Panc1 (cell line): Measurements from ENCODE around the gene RPL7A. TPM values are rescaled to one million over a fixed set of nuclear protein-coding genes. Genes with fewer than 3 reads are reported as not detected.

Experiments
- ATAC-seq: fragments of 200-7000 bp; cut with Tn5 transposase; 2 replicates; pipeline ENCODE4 v1.9.1; 2020; ENCODE audit warnings: mild to moderate bottlenecking, moderate library complexity
- BruUV-seq: library from RNA; stranded (reverse); fragments of 400-500 nt; replicated peaks from 2 replicates; lab custom pipeline; 2021; lab: Mats Ljungman, UMichigan
- CTCF ChIA-PET: fragments of 300-600 bp; sonication (Branson Sonifier 250); formaldehyde crosslinking; loops from one replicate; lab custom pipeline; 2022; ENCODE audit warnings: antibody characterized with exemption; lab: Charles Lee
- POLR2A ChIA-PET: fragments of 300-600 bp; sonication (Branson Sonifier 250); formaldehyde crosslinking; loops from one replicate; lab custom pipeline; 2022; ENCODE audit warnings: antibody characterized with exemption; lab: Charles Lee
- DNase-seq: peaks from one replicate; pipeline ENCODE4 v3.0.0-alpha.2; 2010; ENCODE audit warnings: low read depth, low spot score
- H3K27ac ChIP-seq: 2 replicates; pipeline ENCODE4 v1.5.1; 2011; ENCODE audit warnings: mild to moderate bottlenecking, low read length, inconsistent platforms
- H3K27me3 ChIP-seq: fragments of 200-500 bp; sonication (Bioruptor generic); 2 replicates; pipeline ENCODE4 v1.6.0; 2014; ENCODE audit warnings: low read length, inconsistent platforms; ENCODE audit not compliant: control insufficient read depth, insufficient read depth
- H3K36me3 ChIP-seq: fragments of 200-500 bp; sonication (Bioruptor generic); 2 replicates; pipeline ENCODE4 v1.5.1; 2014; ENCODE audit warnings: inconsistent platforms, mild to moderate bottlenecking, low read length, moderate library complexity; ENCODE audit not compliant: control insufficient read depth, insufficient read depth
- H3K4me1 ChIP-seq: 2 replicates; pipeline ENCODE4 v1.5.1; 2011; ENCODE audit warnings: inconsistent platforms, mild to moderate bottlenecking, low read length, moderate library complexity; ENCODE audit not compliant: control insufficient read depth, insufficient read depth
- H3K4me3 ChIP-seq, 2 experiments: 2 replicates each; pipeline ENCODE4 v1.5.1; 2011 to 2012; ENCODE audit warnings: low read depth in 2 of 2, low read length in 2 of 2, mild to moderate bottlenecking in 2 of 2, inconsistent platforms in 1 of 2, moderate library complexity in 1 of 2
- H3K9me3 ChIP-seq: fragments of 200-500 bp; sonication (Bioruptor generic); 2 replicates; pipeline ENCODE4 v1.5.1; 2014; ENCODE audit warnings: low read depth, mild to moderate bottlenecking, inconsistent platforms, low read length, moderate library complexity; ENCODE audit not compliant: control insufficient read depth, insufficient read depth
- POLR2AphosphoS5 ChIP-seq: IDR thresholded peaks from 2 replicates; pipeline ENCODE4 v1.6.1; 2012; ENCODE audit warnings: mild to moderate bottlenecking, low read depth, low read length, moderate library complexity
- SIN3A ChIP-seq: IDR thresholded peaks from 2 replicates; pipeline ENCODE4 v1.6.1; 2012; ENCODE audit warnings: low read depth, mild to moderate bottlenecking, low read length, moderate library complexity, borderline replicate concordance; ENCODE audit not compliant: insufficient read depth
- TCF7L2 ChIP-seq: IDR thresholded peaks from 2 replicates; pipeline ENCODE4 v1.6.1; 2011; ENCODE audit warnings: mild to moderate bottlenecking, low read depth, low read length, inconsistent platforms
- in situ Hi-C: cut with HindIII; loops from 2 replicates; pipeline ENCODE4 v1.10.0; 2016; ENCODE audit warnings: low sequenced_read_pairs, low pct_unique_long_range_greater_than_20kb
- intact Hi-C: fragments of 100-400 bp; cut with micrococcal nuclease; formaldehyde crosslinking; loops from one replicate; pipeline ENCODE4 v1.10.0; 2022; ENCODE audit not compliant: unreplicated experiment
- total RNA-seq: library from RNA; stranded (reverse); gene quantifications from one replicate; pipeline ENCODE4 v1.2.1, GENCODE V29; 2021; ENCODE audit not compliant: unreplicated experiment
- TF ChIP-seq, protein P1 (sequence below): fragments of 450-650 bp; IDR thresholded peaks from 2 replicates; pipeline ENCODE4 v1.5.1; 2017; ENCODE audit warnings: mild to moderate bottlenecking
- TF ChIP-seq, protein P2 (sequence below), 2 experiments: IDR thresholded peaks; 2 replicates each; pipeline ENCODE4 v1.6.1; 2011 to 2012; ENCODE audit warnings: low read depth in 2 of 2, control low read depth in 1 of 2, low read length in 1 of 2, mild to moderate bottlenecking in 1 of 2, moderate library complexity in 1 of 2; ENCODE audit not compliant: insufficient read depth in 1 of 2

Gene RPL7A
- total RNA-seq, 1 experiment from 2014 or later: 1,104 TPM

DNA sequence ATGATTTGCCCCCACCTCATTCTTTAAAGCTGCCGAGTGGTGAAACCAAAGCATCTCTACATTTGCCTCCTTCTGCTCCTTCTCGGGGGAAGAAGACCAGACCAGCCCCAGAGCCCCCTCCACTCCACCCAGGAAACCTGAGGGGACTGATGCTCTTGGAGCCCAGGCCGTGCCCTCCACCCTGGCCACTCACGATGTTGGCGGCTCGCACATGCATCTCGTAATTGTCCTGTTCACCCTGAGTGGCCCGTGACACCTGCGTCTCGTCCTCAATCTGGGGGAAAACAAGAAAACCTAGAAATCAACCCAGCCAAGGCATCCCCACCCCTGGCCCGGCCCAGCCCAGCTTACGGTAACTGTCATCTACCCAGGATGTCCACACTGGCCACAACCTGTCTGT is 3.0 kb upstream of the RPL7A start:
- H3K9me3 ChIP-seq: no peaks in the 10 kb centered on the region
- intact Hi-C loops: no loop called here
- TF ChIP-seq, protein P1, sequence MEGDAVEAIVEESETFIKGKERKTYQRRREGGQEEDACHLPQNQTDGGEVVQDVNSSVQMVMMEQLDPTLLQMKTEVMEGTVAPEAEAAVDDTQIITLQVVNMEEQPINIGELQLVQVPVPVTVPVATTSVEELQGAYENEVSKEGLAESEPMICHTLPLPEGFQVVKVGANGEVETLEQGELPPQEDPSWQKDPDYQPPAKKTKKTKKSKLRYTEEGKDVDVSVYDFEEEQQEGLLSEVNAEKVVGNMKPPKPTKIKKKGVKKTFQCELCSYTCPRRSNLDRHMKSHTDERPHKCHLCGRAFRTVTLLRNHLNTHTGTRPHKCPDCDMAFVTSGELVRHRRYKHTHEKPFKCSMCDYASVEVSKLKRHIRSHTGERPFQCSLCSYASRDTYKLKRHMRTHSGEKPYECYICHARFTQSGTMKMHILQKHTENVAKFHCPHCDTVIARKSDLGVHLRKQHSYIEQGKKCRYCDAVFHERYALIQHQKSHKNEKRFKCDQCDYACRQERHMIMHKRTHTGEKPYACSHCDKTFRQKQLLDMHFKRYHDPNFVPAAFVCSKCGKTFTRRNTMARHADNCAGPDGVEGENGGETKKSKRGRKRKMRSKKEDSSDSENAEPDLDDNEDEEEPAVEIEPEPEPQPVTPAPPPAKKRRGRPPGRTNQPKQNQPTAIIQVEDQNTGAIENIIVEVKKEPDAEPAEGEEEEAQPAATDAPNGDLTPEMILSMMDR: no peak
- TF ChIP-seq, protein P2, sequence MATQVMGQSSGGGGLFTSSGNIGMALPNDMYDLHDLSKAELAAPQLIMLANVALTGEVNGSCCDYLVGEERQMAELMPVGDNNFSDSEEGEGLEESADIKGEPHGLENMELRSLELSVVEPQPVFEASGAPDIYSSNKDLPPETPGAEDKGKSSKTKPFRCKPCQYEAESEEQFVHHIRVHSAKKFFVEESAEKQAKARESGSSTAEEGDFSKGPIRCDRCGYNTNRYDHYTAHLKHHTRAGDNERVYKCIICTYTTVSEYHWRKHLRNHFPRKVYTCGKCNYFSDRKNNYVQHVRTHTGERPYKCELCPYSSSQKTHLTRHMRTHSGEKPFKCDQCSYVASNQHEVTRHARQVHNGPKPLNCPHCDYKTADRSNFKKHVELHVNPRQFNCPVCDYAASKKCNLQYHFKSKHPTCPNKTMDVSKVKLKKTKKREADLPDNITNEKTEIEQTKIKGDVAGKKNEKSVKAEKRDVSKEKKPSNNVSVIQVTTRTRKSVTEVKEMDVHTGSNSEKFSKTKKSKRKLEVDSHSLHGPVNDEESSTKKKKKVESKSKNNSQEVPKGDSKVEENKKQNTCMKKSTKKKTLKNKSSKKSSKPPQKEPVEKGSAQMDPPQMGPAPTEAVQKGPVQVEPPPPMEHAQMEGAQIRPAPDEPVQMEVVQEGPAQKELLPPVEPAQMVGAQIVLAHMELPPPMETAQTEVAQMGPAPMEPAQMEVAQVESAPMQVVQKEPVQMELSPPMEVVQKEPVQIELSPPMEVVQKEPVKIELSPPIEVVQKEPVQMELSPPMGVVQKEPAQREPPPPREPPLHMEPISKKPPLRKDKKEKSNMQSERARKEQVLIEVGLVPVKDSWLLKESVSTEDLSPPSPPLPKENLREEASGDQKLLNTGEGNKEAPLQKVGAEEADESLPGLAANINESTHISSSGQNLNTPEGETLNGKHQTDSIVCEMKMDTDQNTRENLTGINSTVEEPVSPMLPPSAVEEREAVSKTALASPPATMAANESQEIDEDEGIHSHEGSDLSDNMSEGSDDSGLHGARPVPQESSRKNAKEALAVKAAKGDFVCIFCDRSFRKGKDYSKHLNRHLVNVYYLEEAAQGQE (IDR thresholded peaks at IDR 0.05; ENCODE audit: insufficient read depth in 1 of 2, low read depth in 2 of 2, low read length in 1 of 2): no peak
- no peak for TF ChIP-seq TCF7L2
- TF ChIP-seq SIN3A: no peak
- TF ChIP-seq POLR2AphosphoS5: no peak
- in situ Hi-C loops: no loop called here
- H3K4me1 ChIP-seq: peaks cover 10% of the 10 kb centered on the region
- no peak overlapping the region for H3K4me3 ChIP-seq
- H3K36me3 ChIP-seq: peaks cover 15% of the 10 kb centered on the region
- BruUV-seq: no TSS peak
- DNase-seq: no peak
- no peaks in the 10 kb centered on the region for H3K27me3 ChIP-seq
- ChIA-PET CTCF (no interaction called here), POLR2A (no interaction called here)
- ATAC-seq: no peak
- no peak overlapping the region for H3K27ac ChIP-seq

DNA sequence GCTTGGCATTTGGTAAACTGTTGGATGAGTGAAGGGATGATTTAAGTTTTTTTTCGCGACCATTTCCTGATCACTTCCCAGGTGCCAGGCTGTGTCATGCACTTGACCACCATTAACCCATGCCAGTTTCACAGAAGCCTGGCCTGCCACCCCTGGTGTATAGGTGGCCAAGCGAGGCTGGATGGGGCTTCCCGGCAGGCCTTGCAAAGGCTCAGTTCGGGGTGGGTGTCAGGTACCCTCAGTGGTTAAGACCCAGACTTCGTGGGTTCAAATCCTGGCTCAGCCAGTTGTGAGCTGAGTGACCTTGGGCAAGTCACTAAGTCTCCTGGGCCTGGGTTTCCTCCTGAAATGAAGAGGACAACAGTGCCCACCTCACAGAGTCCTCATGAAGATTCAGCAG is 2.4 kb upstream of the RPL7A start:
- POLR2A ChIA-PET: no interaction called here
- ATAC-seq (no peak), DNase-seq (no peak)
- BruUV-seq: no TSS peak
- Histone ChIP-seq H3K9me3 (no peaks in the 10 kb centered on the region), H3K4me1 (peaks cover 14% of the 10 kb centered on the region), H3K4me3 (no peak overlapping the region), H3K27me3 (no peaks in the 10 kb centered on the region), H3K27ac (no peak overlapping the region), H3K36me3 (peaks cover 16% of the 10 kb centered on the region)
- TF ChIP-seq, protein P2 (IDR thresholded peaks at IDR 0.05; ENCODE audit: insufficient read depth in 1 of 2, low read depth in 2 of 2, low read length in 1 of 2): no peak
- no peak for TF ChIP-seq TCF7L2
- TF ChIP-seq, protein P1: no peak
- no peak for TF ChIP-seq POLR2AphosphoS5
- TF ChIP-seq SIN3A: no peak
- in situ Hi-C loops (no loop called here), intact Hi-C loops (no loop called here)
- CTCF ChIA-PET: no interaction called here
